Erythroblast (primary cell): ENCODE measurements around the gene SAMSN1.

Source experiments
- GATA1 ChIP-seq: IDR thresholded peaks from 2 replicates; pipeline ENCODE4 v1.6.1; 2011; ENCODE audit warnings: low read depth, mild to moderate bottlenecking, control low read depth, low read length, moderate library complexity
- POLR2A ChIP-seq: IDR thresholded peaks from 2 replicates; pipeline ENCODE4 v1.6.1; 2011; ENCODE audit warnings: mild to moderate bottlenecking, low read length

DNA sequence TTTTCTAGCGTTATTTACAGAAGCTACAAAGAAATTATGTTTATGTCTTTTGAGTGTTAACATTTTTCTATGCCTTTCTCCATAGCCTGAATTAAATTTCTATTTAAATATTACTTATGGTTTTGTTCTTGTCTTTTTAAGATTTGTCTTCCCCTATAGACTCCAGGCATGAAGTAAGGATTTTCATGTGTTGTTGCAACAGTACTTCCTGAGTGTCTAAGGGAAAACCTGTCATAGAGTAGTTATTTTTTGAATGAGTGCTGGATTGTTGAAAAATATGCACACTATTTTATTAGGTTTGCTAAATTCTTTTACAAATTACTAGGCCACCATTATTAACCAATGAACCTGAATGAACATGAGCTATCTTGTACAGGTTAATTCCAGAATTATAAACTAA lies 27.1 kb downstream of the SAMSN1 start:
- no peak for TF ChIP-seq POLR2A
- no peak for TF ChIP-seq GATA1
